Measurements from ENCODE around the gene MAN1A1. TPM values are rescaled to one million over a fixed set of nuclear protein-coding genes. Genes with fewer than 3 reads are reported as not detected.

The MAN1A1 gene
- total RNA-seq, 2 donors from 2014 or later = 24.8 to 35.8 TPM

DNA sequence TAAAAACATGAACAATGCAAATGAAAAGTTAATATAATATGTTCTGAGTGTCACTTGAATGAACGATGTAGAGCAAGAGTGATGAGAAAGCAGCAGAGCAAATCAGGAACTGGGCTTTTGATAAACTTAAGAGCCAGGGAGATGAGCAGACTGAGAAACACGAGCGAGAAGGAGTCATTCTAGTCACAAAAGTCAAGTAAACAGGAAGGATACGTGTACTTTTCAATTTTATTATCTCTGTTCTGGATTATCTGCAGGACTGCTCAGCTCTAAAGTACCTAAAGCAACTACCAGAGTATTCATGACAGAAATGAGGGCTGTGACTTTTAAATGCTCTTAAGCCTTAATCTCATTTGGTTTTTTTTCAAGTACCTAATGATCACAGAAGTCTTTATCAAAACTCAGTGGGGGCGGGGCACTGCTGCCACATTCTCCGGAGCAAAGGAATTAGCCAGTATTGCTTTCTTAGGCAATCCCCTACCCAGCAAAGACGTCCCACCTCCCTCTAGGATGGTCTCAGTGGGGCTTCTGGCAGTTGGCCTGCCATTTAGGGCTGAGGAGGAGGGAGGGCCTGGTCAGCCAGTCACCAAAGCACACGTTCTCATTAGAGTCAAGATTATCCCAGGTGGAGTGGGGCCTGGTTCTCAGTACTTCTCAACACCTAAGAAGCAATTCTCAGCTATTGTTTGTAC lies 8.6 kb downstream of the MAN1A1 start:
- Histone ChIP-seq H3K27ac (peak overlapping the region in 1 of 2 donors; percentile 7), H3K4me3 (no peak overlapping the region), H3K9me3 (no peaks in the 10 kb centered on the region), H3K36me3 (no peaks in the 10 kb centered on the region), H3K27me3 (no peaks in the 10 kb centered on the region), H3K4me1 (peaks cover 0 to 21% of the 10 kb centered on the region in 2 donors)
- no peak for DNase-seq (ENCODE audit: low spot score)
- TF ChIP-seq, protein P1, sequence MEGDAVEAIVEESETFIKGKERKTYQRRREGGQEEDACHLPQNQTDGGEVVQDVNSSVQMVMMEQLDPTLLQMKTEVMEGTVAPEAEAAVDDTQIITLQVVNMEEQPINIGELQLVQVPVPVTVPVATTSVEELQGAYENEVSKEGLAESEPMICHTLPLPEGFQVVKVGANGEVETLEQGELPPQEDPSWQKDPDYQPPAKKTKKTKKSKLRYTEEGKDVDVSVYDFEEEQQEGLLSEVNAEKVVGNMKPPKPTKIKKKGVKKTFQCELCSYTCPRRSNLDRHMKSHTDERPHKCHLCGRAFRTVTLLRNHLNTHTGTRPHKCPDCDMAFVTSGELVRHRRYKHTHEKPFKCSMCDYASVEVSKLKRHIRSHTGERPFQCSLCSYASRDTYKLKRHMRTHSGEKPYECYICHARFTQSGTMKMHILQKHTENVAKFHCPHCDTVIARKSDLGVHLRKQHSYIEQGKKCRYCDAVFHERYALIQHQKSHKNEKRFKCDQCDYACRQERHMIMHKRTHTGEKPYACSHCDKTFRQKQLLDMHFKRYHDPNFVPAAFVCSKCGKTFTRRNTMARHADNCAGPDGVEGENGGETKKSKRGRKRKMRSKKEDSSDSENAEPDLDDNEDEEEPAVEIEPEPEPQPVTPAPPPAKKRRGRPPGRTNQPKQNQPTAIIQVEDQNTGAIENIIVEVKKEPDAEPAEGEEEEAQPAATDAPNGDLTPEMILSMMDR (IDR thresholded peaks at IDR 0.05) = no peak

DNA sequence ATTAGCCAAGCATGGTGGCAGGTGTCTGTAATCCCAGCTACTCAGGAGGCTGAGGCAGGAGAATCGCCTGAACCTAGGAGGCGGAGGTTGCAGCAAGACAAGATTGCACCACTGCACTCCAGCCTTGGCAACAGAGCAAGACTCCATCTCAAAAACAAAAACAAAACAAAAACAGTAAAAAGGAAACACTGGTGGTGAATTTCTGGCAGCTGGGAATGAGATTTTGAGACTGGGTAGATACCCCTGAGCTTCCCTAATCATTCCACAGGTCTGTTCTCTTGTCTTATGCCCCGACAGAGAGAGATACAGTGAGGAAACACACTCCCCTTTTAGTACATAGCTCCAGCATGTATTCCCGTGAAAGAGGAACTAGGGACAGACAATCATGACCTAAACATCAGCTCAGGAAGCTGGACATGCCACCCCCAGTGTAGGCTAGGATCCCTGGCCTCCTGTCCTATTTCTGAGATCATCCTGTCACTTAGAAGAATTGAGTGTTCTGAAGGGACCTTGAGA lies 9.6 kb downstream of the MAN1A1 start:
- peak overlapping the region in 1 of 2 donors; percentile 0 for H3K27ac ChIP-seq
- H3K27me3 ChIP-seq = no peaks in the 10 kb centered on the region
- no peak overlapping the region for H3K4me3 ChIP-seq
- no peaks in the 10 kb centered on the region for H3K36me3 ChIP-seq
- no peaks in the 10 kb centered on the region for H3K9me3 ChIP-seq
- H3K4me1 ChIP-seq = peaks cover 0 to 21% of the 10 kb centered on the region in 2 donors
- TF ChIP-seq, protein P1 (IDR thresholded peaks at IDR 0.05) = no peak
- no peak for DNase-seq (ENCODE audit: low spot score)

DNA sequence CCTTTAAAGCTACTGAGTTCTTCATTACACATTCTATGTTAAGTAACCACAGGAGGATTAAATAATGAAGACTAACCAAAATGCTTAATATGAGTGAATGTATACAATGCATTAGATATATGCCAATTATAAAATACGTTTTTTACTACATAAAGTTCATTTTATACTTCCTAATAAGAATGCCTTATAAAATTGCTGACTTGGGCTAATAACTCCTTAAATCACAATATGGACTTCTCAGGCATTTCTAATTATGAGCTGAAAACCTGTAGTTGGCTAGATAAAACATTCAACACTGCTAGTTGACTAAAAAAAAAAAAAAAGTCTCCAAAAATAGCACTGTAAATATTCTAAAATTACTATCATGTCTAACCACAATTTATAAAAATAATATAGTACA lies 11.8 kb downstream of the MAN1A1 start:
- Histone ChIP-seq H3K4me1 (peaks cover 0 to 27% of the 10 kb centered on the region in 2 donors), H3K36me3 (no peaks in the 10 kb centered on the region), H3K9me3 (no peaks in the 10 kb centered on the region), H3K27ac (no peak overlapping the region), H3K27me3 (no peaks in the 10 kb centered on the region), H3K4me3 (no peak overlapping the region)
- TF ChIP-seq, protein P1 (IDR thresholded peaks at IDR 0.05) = no peak
- DNase-seq (ENCODE audit: low spot score) = no peak

DNA sequence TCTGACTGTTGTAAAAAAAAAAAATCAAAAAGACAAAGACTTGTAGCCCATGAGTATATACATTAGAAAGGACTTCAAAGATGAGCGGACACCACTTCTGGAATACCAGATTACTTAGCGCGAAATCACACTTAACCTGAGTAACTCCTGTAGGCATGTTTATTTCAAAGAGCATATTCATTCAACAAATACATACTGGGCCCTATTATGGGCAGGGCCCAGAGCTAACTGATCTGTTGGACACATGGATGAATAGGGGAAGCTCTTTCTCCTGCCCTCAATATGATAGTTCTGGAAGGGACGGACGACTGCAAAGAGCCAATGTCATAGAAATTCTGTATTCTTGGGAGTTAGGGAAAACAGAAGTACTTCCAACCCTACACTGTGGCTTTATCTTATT lies 12.3 kb downstream of the MAN1A1 start:
- no peak for DNase-seq (ENCODE audit: low spot score)
- H3K27me3 ChIP-seq = no peaks in the 10 kb centered on the region
- H3K4me1 ChIP-seq = peaks cover 0 to 27% of the 10 kb centered on the region in 2 donors
- H3K27ac ChIP-seq = no peak overlapping the region
- no peaks in the 10 kb centered on the region for H3K36me3 ChIP-seq
- no peak overlapping the region for H3K4me3 ChIP-seq
- no peaks in the 10 kb centered on the region for H3K9me3 ChIP-seq
- TF ChIP-seq, protein P1 (IDR thresholded peaks at IDR 0.05) = no peak

DNA sequence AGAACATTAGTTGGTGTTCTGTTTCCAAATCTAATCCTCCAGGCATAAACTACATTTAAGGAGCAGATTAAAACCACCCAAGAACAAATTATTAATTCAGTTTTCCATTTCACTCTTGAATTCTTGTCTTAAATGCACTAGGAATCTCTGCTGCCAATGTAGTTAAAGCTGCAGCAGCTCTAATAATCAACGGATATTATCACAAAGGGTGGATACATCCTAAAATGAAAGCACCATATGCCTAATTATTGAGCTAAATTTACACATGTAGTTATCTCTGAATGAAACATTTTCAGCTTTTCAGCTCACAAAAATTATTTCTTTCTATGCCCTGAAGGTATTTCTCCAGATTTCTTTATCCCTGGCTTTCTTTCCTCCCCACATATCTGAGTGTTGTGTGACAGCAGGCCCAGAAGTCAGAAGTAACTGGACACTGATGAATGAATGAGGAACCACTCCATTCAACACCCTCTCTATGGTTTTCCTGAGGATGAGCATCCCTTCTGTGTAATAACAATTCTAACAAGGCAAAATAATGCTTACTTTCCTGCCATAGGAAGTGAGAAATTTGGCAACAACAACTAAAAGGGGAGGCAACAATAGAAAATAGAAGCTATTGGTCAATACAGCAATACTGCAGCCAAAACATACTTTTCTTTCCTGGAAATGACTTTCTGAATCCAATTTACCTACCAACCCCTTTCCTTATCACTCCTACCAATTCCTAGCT lies 14.9 kb downstream of the MAN1A1 start:
- Histone ChIP-seq H3K4me3 (no peak overlapping the region), H3K4me1 (peaks cover 0 to 11% of the 10 kb centered on the region in 2 donors), H3K36me3 (no peaks in the 10 kb centered on the region), H3K9me3 (no peaks in the 10 kb centered on the region), H3K27me3 (no peaks in the 10 kb centered on the region), H3K27ac (peak overlapping the region in 1 of 2 donors; percentile 33)
- DNase-seq (ENCODE audit: low spot score) = no peak
- TF ChIP-seq, protein P1 (IDR thresholded peaks at IDR 0.05) = no peak

Measured in right atrium auricular region (tissue), 2 donors.